DOHH2 (cell line): Measurements from ENCODE around the gene TTC7B.

Experiments
- H3F3A ChIP-seq: fragments of 200-600 bp; sonication (generic), shearing (Covaris generic); 2 replicates; pipeline ENCODE4 v1.6.0; 2016; ENCODE audit warnings: antibody characterized with exemption, mild to moderate bottlenecking; ENCODE audit not compliant: control insufficient read depth, insufficient read depth
- H3K27ac ChIP-seq: fragments of 200-600 bp; sonication (generic); 2 replicates; pipeline ENCODE4 v1.5.1; 2014; ENCODE audit warnings: low read depth, mild to moderate bottlenecking, low read length, moderate library complexity
- H3K27me3 ChIP-seq: fragments of 200-600 bp; sonication (generic); 2 replicates; pipeline ENCODE4 v1.6.1; 2014; ENCODE audit warnings: mild to moderate bottlenecking, low read length, mixed read lengths; ENCODE audit not compliant: control insufficient read depth
- H3K36me3 ChIP-seq: fragments of 200-600 bp; sonication (generic); 2 replicates; pipeline ENCODE4 v1.6.1; 2014; ENCODE audit warnings: mild to moderate bottlenecking, low read length, moderate library complexity, mixed read lengths; ENCODE audit not compliant: control insufficient read depth
- H3K4me1 ChIP-seq: fragments of 200-600 bp; sonication (generic); 2 replicates; pipeline ENCODE4 v1.6.1; 2014; ENCODE audit warnings: mild to moderate bottlenecking, low read length, mixed read lengths; ENCODE audit not compliant: control insufficient read depth
- H3K4me2 ChIP-seq: fragments of 200-600 bp; sonication (generic); 2 replicates; pipeline ENCODE4 v1.6.0; 2014; ENCODE audit warnings: mild to moderate bottlenecking, low read length, moderate library complexity
- H3K4me3 ChIP-seq: fragments of 200-600 bp; sonication (generic); 2 replicates; pipeline ENCODE4 v1.5.1; 2014; ENCODE audit warnings: mild to moderate bottlenecking, low read length, mixed read lengths
- H3K79me2 ChIP-seq: fragments of 200-600 bp; sonication (generic); 2 replicates; pipeline ENCODE4 v1.6.1; 2014; ENCODE audit warnings: mild to moderate bottlenecking, low read length, mixed read lengths; ENCODE audit not compliant: control insufficient read depth
- H3K9me2 ChIP-seq: fragments of 200-600 bp; sonication (generic); replicated peaks from 2 replicates; pipeline ENCODE4 v1.6.1; 2014; ENCODE audit warnings: mild to moderate bottlenecking, low read length, mixed read lengths; ENCODE audit not compliant: control insufficient read depth
- H3K9me3 ChIP-seq: fragments of 200-600 bp; sonication (generic); 2 replicates; pipeline ENCODE4 v1.6.1; 2014; ENCODE audit warnings: antibody characterized with exemption, low read length, mixed read lengths; ENCODE audit not compliant: control insufficient read depth, insufficient read depth
- H4K20me1 ChIP-seq: fragments of 200-600 bp; sonication (generic); 2 replicates; pipeline ENCODE4 v1.6.0; 2014; ENCODE audit warnings: low read depth, mild to moderate bottlenecking, antibody characterized with exemption, low read length, moderate library complexity; ENCODE audit not compliant: control insufficient read depth, insufficient read depth
- EZH2phosphoT487 ChIP-seq: fragments of 200-600 bp; sonication (generic); IDR thresholded peaks from 2 replicates; pipeline ENCODE4 v1.6.1; 2017; ENCODE audit warnings: borderline replicate concordance, mild to moderate bottlenecking, antibody characterized with exemption, low read length, moderate library complexity, mixed read lengths
- TF ChIP-seq, protein P1 (sequence below): fragments of 200-600 bp; sonication (generic); IDR thresholded peaks from one replicate; pipeline ENCODE4 v1.5.1; 2014; ENCODE audit warnings: antibody characterized with exemption, mild to moderate bottlenecking, low read depth, low read length; ENCODE audit not compliant: poor library complexity, severe bottlenecking

The TTC7B gene

DNA sequence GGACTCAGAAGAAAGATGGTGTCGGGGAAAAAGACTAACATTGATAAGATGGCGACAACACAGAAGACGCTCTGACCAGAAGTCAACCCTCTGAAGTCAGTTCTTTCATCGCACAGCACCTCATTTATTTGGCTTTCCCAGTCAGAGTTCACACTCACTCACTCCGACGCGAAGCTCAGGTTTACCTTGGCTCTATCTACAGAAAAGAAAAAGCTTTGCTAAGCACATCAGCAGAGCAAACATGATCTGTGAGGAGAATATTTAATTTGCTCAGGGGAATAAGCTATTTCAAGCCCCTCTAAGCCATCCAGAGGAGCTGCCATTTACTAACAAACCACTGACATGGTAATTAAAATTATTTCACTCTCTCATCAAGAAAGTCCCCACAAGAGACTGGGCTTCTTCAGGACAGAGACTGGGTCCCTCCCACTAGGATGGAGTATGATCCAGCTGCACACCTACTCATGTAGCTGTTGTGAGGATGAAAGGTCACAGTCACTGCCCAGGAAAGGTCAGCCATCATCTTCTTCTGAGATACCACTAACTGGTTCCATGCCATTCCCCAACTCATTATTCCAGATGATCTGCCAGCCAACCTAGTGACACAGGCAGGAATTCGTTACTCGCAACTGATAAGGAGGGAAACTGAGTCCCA lies 111.4 kb downstream of the TTC7B start:
- no peaks in the 10 kb centered on the region for H3K4me1 ChIP-seq
- no peaks in the 10 kb centered on the region for H4K20me1 ChIP-seq
- H3K9me3 ChIP-seq, result no peaks in the 10 kb centered on the region
- no peak overlapping the region for H3K4me2 ChIP-seq
- H3K4me3 ChIP-seq, result no peak overlapping the region
- H3K36me3 ChIP-seq, result no peaks in the 10 kb centered on the region
- no peak overlapping the region for H3K27ac ChIP-seq
- TF ChIP-seq, protein P1, sequence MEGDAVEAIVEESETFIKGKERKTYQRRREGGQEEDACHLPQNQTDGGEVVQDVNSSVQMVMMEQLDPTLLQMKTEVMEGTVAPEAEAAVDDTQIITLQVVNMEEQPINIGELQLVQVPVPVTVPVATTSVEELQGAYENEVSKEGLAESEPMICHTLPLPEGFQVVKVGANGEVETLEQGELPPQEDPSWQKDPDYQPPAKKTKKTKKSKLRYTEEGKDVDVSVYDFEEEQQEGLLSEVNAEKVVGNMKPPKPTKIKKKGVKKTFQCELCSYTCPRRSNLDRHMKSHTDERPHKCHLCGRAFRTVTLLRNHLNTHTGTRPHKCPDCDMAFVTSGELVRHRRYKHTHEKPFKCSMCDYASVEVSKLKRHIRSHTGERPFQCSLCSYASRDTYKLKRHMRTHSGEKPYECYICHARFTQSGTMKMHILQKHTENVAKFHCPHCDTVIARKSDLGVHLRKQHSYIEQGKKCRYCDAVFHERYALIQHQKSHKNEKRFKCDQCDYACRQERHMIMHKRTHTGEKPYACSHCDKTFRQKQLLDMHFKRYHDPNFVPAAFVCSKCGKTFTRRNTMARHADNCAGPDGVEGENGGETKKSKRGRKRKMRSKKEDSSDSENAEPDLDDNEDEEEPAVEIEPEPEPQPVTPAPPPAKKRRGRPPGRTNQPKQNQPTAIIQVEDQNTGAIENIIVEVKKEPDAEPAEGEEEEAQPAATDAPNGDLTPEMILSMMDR, result no peak
- no peak for TF ChIP-seq EZH2phosphoT487
- no peaks in the 10 kb centered on the region for H3K79me2 ChIP-seq
- no peaks in the 10 kb centered on the region for H3K9me2 ChIP-seq
- H3K27me3 ChIP-seq, result no peaks in the 10 kb centered on the region
- no peaks in the 10 kb centered on the region for H3F3A ChIP-seq

DNA sequence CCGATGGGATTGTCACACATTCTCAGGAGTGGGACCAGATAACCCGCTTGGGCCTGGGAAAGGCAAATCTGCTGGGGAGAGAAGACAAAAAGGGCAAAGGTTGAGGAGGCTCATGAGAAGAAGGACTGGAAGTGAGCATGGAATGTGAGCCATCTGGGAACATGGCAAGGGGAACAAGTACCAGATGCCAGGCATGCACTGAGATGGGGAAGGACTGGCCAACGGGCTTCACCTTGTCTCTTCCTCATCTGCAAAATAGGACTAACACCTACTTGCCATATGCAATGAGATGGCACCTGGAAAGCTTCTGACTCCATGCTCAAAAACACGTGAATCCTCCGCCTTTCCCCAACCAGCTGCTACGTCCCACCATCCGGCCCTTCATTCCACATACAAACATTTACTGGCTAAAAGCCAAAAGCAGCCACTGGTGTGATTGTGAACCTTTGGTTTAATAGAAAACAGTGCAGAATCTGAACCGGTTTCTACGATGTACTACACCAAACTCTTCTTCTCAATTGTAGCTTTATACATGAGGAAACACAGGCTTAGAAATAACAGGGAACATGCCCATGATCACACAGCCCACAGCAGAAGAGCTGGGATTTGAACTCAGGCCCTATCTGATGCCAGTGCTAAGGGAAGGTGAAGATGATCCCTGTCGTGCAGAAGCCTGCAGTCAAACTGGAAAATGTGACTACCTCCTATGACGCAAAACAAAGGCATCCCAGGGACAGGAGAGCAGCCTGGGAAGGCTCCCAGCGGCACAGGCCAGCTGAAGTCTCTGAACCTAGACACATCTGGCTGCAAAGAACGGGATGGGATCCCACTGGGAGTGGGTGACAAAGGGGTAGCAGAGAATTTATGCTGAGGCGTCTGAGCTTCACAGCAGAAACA lies 112.1 kb downstream of the TTC7B start:
- Histone ChIP-seq H3K27me3 (no peaks in the 10 kb centered on the region), H3K4me1 (no peaks in the 10 kb centered on the region), H3K9me2 (no peaks in the 10 kb centered on the region), H3F3A (no peaks in the 10 kb centered on the region), H3K4me2 (no peak overlapping the region), H4K20me1 (no peaks in the 10 kb centered on the region), H3K27ac (no peak overlapping the region), H3K79me2 (no peaks in the 10 kb centered on the region), H3K9me3 (no peaks in the 10 kb centered on the region), H3K36me3 (no peaks in the 10 kb centered on the region), H3K4me3 (no peak overlapping the region)
- TF ChIP-seq EZH2phosphoT487, result no peak
- TF ChIP-seq, protein P1, result no peak

DNA sequence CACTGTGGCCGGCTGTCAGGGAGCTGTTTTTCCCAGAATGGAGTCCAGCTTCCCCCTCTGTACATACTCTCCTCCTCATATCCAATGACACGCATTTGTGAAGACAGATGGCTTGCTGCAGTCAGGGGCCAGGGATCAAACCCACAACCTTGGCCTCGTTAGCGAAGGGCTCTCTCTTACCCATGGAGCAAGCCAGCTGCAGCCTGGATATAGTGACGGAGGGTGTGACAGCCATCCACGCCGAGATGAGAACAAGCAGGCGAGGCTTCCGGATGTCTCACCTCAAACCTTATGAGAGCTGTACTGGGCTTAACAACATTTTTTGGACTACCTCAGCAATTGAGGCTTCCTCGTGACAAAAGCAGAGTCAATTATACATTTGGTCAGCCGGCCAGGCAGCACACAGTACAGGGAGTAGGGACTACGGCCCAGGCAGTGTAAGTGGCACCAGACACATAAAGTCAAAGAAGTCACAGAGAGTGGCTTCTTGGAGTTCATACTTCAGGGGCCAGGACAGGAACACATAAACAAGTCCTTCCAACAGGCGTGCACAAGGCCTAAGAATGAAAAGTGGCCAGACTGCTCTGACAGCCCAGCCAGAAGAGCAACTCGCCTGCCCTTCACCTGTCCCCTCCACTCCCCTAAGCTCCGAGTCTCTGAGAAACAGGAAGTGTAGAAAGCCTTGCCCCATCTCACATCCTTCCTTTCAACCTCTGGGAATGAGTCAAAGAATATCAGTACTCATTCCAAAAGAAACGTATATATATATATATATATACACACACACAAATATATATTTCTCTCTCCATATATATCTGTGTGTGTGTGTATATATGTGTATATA lies 115.1 kb downstream of the TTC7B start:
- Histone ChIP-seq H3K9me2 (no peaks in the 10 kb centered on the region), H3K4me1 (peaks cover 12% of the 10 kb centered on the region), H4K20me1 (no peaks in the 10 kb centered on the region), H3K9me3 (no peaks in the 10 kb centered on the region), H3K79me2 (no peaks in the 10 kb centered on the region), H3K36me3 (no peaks in the 10 kb centered on the region), H3K4me2 (no peak overlapping the region), H3K4me3 (no peak overlapping the region), H3F3A (no peaks in the 10 kb centered on the region), H3K27me3 (no peaks in the 10 kb centered on the region), H3K27ac (no peak overlapping the region)
- no peak for TF ChIP-seq EZH2phosphoT487
- TF ChIP-seq, protein P1, result no peak
